Thyroid gland (tissue), 4 donors: ENCODE results near the gene ACTR2.

Source experiments
- POLR2A ChIP-seq, 2 donors: fragments of 450-650 bp; IDR thresholded peaks; one replicate each; pipeline ENCODE4 v1.6.1; 2017; ENCODE audit warnings: antibody characterized with exemption in 2 of 2, mild to moderate bottlenecking in 2 of 2, moderate library complexity in 1 of 2
- TF ChIP-seq, protein P1 (sequence below), 6 experiments: fragments of 200-600 bp in 3 of 6; fragments of 450-650 bp in 3 of 6; sonication (generic) in 3 of 6; IDR thresholded peaks; one replicate each; pipeline ENCODE4 v1.5.1; 2016 to 2019; ENCODE audit warnings: antibody characterized with exemption in 6 of 6, mild to moderate bottlenecking in 2 of 6, inconsistent platforms in 1 of 6, moderate library complexity in 1 of 6

DNA sequence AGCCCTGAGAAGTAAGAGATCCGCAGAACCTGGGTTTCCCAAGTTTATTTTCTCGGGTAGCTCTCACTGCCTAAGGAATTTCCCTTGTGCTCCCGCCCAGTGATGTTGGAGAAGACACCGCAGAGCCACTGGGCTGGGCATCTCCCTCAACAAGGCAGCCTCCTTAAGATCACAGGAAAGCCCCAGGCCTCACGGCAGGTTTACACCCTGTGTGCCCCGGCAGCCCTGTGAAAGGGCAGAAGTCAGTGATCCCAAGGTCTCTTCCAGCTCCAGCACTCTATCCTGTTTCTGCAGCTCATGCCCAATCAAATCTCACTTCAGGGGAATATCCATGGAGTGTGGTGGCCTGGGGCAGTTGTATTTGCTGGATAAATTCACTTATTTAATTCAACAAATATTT lies 66.5 kb downstream of the ACTR2 start:
- TF ChIP-seq, protein P1, sequence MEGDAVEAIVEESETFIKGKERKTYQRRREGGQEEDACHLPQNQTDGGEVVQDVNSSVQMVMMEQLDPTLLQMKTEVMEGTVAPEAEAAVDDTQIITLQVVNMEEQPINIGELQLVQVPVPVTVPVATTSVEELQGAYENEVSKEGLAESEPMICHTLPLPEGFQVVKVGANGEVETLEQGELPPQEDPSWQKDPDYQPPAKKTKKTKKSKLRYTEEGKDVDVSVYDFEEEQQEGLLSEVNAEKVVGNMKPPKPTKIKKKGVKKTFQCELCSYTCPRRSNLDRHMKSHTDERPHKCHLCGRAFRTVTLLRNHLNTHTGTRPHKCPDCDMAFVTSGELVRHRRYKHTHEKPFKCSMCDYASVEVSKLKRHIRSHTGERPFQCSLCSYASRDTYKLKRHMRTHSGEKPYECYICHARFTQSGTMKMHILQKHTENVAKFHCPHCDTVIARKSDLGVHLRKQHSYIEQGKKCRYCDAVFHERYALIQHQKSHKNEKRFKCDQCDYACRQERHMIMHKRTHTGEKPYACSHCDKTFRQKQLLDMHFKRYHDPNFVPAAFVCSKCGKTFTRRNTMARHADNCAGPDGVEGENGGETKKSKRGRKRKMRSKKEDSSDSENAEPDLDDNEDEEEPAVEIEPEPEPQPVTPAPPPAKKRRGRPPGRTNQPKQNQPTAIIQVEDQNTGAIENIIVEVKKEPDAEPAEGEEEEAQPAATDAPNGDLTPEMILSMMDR (IDR thresholded peaks at IDR 0.05) = no peak
- TF ChIP-seq POLR2A (IDR thresholded peaks at IDR 0.05) = no peak
